Measurements from ENCODE around the gene KSR2. TPM values are rescaled to one million over a fixed set of nuclear protein-coding genes. Genes with fewer than 3 reads are reported as not detected.
"Not testable (repeated sequence)": the region's sequence is repeated elsewhere in the genome, so short reads cannot be mapped to it uniquely, and the experiment has no call there.

Gene KSR2
- total RNA-seq, 1 experiment from 2014 or later = 0.06 TPM

GRCh38 chr12:117768860-117769259 lies 199.9 kb downstream of the KSR2 start:
- no peaks in the 10 kb centered on the region for H3K9me3 ChIP-seq (replicated peaks)

GRCh38 chr12:117766008-117766407 lies 202.8 kb downstream of the KSR2 start:
- no peaks in the 10 kb centered on the region for H3K9me3 ChIP-seq (replicated peaks)
- H3K27me3 ChIP-seq = no peaks in the 10 kb centered on the region
- no peak overlapping the region for H3K4me3 ChIP-seq
- no peaks in the 10 kb centered on the region for H3K4me1 ChIP-seq
- no peaks in the 10 kb centered on the region for H3K36me3 ChIP-seq
- DNase-seq = no peak
- H3K27ac ChIP-seq = no peak overlapping the region

More at GRCh38 chr12:117768860-117769259, 199.9 kb downstream of the KSR2 start:
- Histone ChIP-seq H3K36me3 (no peaks in the 10 kb centered on the region), H3K27me3 (no peaks in the 10 kb centered on the region), H3K27ac (no peak overlapping the region), H3K4me3 (no peak overlapping the region), H3K4me1 (no peaks in the 10 kb centered on the region)
- no peak for DNase-seq

GRCh38 chr12:117762143-117762542 lies 206.6 kb downstream of the KSR2 start:
- no peak overlapping the region for H3K27ac ChIP-seq
- no peaks in the 10 kb centered on the region for H3K27me3 ChIP-seq
- H3K9me3 ChIP-seq (replicated peaks) = no peaks in the 10 kb centered on the region
- no peaks in the 10 kb centered on the region for H3K4me1 ChIP-seq
- no peak overlapping the region for H3K4me3 ChIP-seq
- H3K36me3 ChIP-seq = no peaks in the 10 kb centered on the region
- DNase-seq = no peak

GRCh38 chr12:117761528-117762100 lies 207.2 kb downstream of the KSR2 start:
- no peak overlapping the region for H3K4me3 ChIP-seq
- H3K36me3 ChIP-seq = no peaks in the 10 kb centered on the region
- DNase-seq = no peak
- H3K4me1 ChIP-seq = no peaks in the 10 kb centered on the region
- H3K27ac ChIP-seq = no peak overlapping the region
- H3K9me3 ChIP-seq (replicated peaks) = no peaks in the 10 kb centered on the region
- H3K27me3 ChIP-seq = no peaks in the 10 kb centered on the region

GRCh38 chr12:117760990-117761389 lies 207.8 kb downstream of the KSR2 start:
- H3K27me3 ChIP-seq = no peaks in the 10 kb centered on the region
- no peak for DNase-seq
- no peaks in the 10 kb centered on the region for H3K4me1 ChIP-seq
- no peak overlapping the region for H3K27ac ChIP-seq
- no peaks in the 10 kb centered on the region for H3K9me3 ChIP-seq (replicated peaks)
- H3K36me3 ChIP-seq = no peaks in the 10 kb centered on the region
- H3K4me3 ChIP-seq = no peak overlapping the region

- Histone ChIP-seq H3K9me3 (replicated peaks) (no peaks in the 10 kb centered on the region), H3K27ac (no peak overlapping the region), H3K4me3 (no peak overlapping the region), H3K27me3 (peaks cover 6% of the 10 kb centered on the region; the same call in 1 of the 2 replicates), H3K36me3 (no peaks in the 10 kb centered on the region), H3K4me1 (no peaks in the 10 kb centered on the region)
- no peak for DNase-seq
Measured at GRCh38 chr12:117750657-117751056, 218.1 kb downstream of the KSR2 start.

GRCh38 chr12:117749431-117749830 lies 219.4 kb downstream of the KSR2 start:
- Histone ChIP-seq H3K9me3 (replicated peaks) (no peaks in the 10 kb centered on the region), H3K27me3 (peaks cover 4% of the 10 kb centered on the region; the same call in 1 of the 2 replicates), H3K36me3 (no peaks in the 10 kb centered on the region), H3K4me1 (no peaks in the 10 kb centered on the region), H3K4me3 (no peak overlapping the region), H3K27ac (no peak overlapping the region)
- DNase-seq = no peak

GRCh38 chr12:117746358-117746757 lies 222.4 kb downstream of the KSR2 start:
- not testable (repeated sequence) for H3K36me3 ChIP-seq; H3K4me3 ChIP-seq; H3K9me3 ChIP-seq (replicated peaks)

GRCh38 chr12:117744418-117744817 lies 224.4 kb downstream of the KSR2 start:
- H3K36me3 ChIP-seq = no peaks in the 10 kb centered on the region
- H3K9me3 ChIP-seq (replicated peaks) = no peaks in the 10 kb centered on the region
- no peak overlapping the region for H3K4me3 ChIP-seq
- peaks cover 4% of the 10 kb centered on the region; the same call in 1 of the 2 replicates for H3K27me3 ChIP-seq
- H3K4me1 ChIP-seq = no peaks in the 10 kb centered on the region
- no peak overlapping the region for H3K27ac ChIP-seq
- no peak for DNase-seq

More at GRCh38 chr12:117746358-117746757, 222.4 kb downstream of the KSR2 start:
- H3K4me1 ChIP-seq, H3K27ac ChIP-seq, DNase-seq, H3K27me3 ChIP-seq: not testable (repeated sequence)

- Histone ChIP-seq H3K36me3 (no peaks in the 10 kb centered on the region), H3K4me1 (no peaks in the 10 kb centered on the region), H3K4me3 (no peak overlapping the region), H3K9me3 (replicated peaks) (no peaks in the 10 kb centered on the region), H3K27me3 (peaks cover 4% of the 10 kb centered on the region; the same call in 1 of the 2 replicates), H3K27ac (no peak overlapping the region)
- no peak for DNase-seq
Measured at GRCh38 chr12:117743761-117744160, 225.0 kb downstream of the KSR2 start.

GRCh38 chr12:117742721-117743120 lies 226.1 kb downstream of the KSR2 start:
- Histone ChIP-seq H3K27ac (no peak overlapping the region), H3K27me3 (no peaks in the 10 kb centered on the region), H3K9me3 (replicated peaks) (no peaks in the 10 kb centered on the region), H3K36me3 (no peaks in the 10 kb centered on the region), H3K4me3 (no peak overlapping the region), H3K4me1 (no peaks in the 10 kb centered on the region)
- DNase-seq = no peak

- Histone ChIP-seq H3K36me3 (no peaks in the 10 kb centered on the region), H3K27ac (no peak overlapping the region), H3K9me3 (replicated peaks) (no peaks in the 10 kb centered on the region), H3K4me3 (no peak overlapping the region), H3K4me1 (no peaks in the 10 kb centered on the region), H3K27me3 (no peaks in the 10 kb centered on the region)
- no peak for DNase-seq
Measured at GRCh38 chr12:117738233-117738632, 230.6 kb downstream of the KSR2 start.

- Histone ChIP-seq H3K27me3 (no peaks in the 10 kb centered on the region), H3K4me1 (no peaks in the 10 kb centered on the region), H3K27ac (no peak overlapping the region), H3K4me3 (no peak overlapping the region), H3K36me3 (no peaks in the 10 kb centered on the region), H3K9me3 (replicated peaks) (no peaks in the 10 kb centered on the region)
- DNase-seq = no peak
Measured at GRCh38 chr12:117733549-117733805, 235.3 kb downstream of the KSR2 start.

GRCh38 chr12:117732761-117733548 lies 235.8 kb downstream of the KSR2 start:
- Histone ChIP-seq H3K27ac (no peak overlapping the region), H3K9me3 (replicated peaks) (no peaks in the 10 kb centered on the region), H3K36me3 (no peaks in the 10 kb centered on the region), H3K4me1 (no peaks in the 10 kb centered on the region), H3K27me3 (no peaks in the 10 kb centered on the region), H3K4me3 (no peak overlapping the region)
- DNase-seq = no peak

- H3K4me3 ChIP-seq; H3K4me1 ChIP-seq; H3K9me3 ChIP-seq (replicated peaks); H3K27ac ChIP-seq; H3K27me3 ChIP-seq; H3K36me3 ChIP-seq; DNase-seq: not testable (repeated sequence)
Measured at GRCh38 chr12:117731131-117731530, 237.7 kb downstream of the KSR2 start.

GRCh38 chr12:117727301-117727700 lies 241.5 kb downstream of the KSR2 start:
- H3K9me3 ChIP-seq (replicated peaks) = no peaks in the 10 kb centered on the region
- H3K27me3 ChIP-seq = no peaks in the 10 kb centered on the region
- H3K27ac ChIP-seq = no peak overlapping the region
- H3K36me3 ChIP-seq = no peaks in the 10 kb centered on the region
- H3K4me1 ChIP-seq = no peaks in the 10 kb centered on the region
- DNase-seq = no peak
- H3K4me3 ChIP-seq = no peak overlapping the region
